ENCODE data around the gene ECSCR.

- TF ChIP-seq CTCF (IDR thresholded peaks at IDR 0.05), result no peak
- TF ChIP-seq POLR2A (IDR thresholded peaks at IDR 0.05), result no peak
- TF ChIP-seq POLR2AphosphoS5 (IDR thresholded peaks at IDR 0.05; ENCODE audit: insufficient read depth in 1 of 2, low read depth in 1 of 2), result no peak
Observed at GRCh38 chr5:139431706-139432105, 30.8 kb downstream of the ECSCR start.

Data from vagina (tissue), 2 donors.